Left ventricle myocardium superior (tissue), 1 donor: ENCODE measurements around the gene TRAK2. TPM values are rescaled to one million over a fixed set of nuclear protein-coding genes. Genes with fewer than 3 reads are reported as not detected.

ENCODE experiments used
- ATAC-seq: fragments of 200-7000 bp; cut with Tn5 transposase; one replicate; pipeline ENCODE4 v1.9.1; 2020; ENCODE audit warnings: mild to moderate bottlenecking, moderate library complexity
- DNase-seq: peaks from one replicate; pipeline ENCODE4 v3.0.0-alpha.2; 2020
- intact Hi-C: fragments of 100-400 bp; cut with micrococcal nuclease; formaldehyde crosslinking; loops from one replicate; pipeline ENCODE4 v1.11.0; 2022
- total RNA-seq: library from RNA; stranded (reverse); fragmentation: NEBNext Ultra II Directional; extraction: Animal tissue kit (Norgen Biotek cat#: 25700); gene quantifications from one replicate; pipeline ENCODE4 v1.2.1, GENCODE V29; 2021
- donor health status: DM: no; HTN: yes; CAD: no; lungs with severe emphysema.

TRAK2 gene
- total RNA-seq, 1 donor from 2014 or later: 202 TPM

DNA sequence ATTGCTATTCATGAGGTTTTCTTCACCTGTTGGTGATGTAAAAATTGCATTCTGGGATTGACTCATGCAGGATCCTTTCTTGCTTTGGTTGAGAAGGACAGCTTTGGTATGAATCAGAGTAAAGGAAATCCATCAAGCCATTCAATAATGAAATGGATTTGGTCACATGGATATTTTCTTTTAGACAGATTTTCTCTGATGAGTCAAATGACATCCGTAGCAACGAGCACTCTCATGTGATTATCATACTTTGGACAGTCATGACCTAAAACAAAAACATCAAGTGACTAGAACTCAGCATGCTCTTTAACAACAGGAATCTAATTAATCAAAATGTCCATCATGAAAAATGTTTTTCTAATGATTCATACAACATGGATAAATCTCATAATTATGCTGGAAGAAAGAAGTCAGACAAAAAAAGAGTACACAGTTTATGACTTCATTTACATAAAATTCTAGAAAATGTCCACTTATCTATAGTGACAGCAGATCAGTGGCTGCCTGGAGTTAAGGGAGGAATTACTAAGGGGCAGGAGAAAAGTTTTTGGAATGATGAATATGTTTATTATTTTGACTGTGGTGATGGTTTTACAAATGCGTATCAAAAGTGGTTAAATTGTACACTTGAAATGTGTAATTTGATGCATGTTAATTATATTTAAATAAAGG is 30.7 kb downstream of the TRAK2 start:
- intact Hi-C loops: no loop called here
- ATAC-seq (no peak), DNase-seq (no peak)

DNA sequence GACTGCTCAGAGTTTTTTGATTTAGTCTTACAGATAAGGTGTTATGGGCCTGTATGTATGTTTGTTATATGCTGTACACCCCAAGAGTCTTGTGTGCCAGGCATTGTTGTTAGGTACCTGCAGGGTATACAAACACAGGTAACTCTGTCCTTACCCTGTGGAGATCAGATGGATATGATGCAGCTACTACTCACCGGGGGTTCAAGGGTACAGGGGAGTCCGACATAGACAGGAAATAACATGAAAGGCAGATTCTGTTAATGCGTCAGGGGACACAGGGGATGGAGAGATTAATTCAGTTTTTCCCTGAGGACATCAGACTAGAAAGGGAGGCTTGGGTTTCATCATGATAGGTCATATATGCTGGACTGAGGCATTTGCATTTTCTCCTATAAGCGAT is 31.3 kb downstream of the TRAK2 start:
- intact Hi-C loops: no loop called here
- ATAC-seq: no peak
- no peak for DNase-seq

DNA sequence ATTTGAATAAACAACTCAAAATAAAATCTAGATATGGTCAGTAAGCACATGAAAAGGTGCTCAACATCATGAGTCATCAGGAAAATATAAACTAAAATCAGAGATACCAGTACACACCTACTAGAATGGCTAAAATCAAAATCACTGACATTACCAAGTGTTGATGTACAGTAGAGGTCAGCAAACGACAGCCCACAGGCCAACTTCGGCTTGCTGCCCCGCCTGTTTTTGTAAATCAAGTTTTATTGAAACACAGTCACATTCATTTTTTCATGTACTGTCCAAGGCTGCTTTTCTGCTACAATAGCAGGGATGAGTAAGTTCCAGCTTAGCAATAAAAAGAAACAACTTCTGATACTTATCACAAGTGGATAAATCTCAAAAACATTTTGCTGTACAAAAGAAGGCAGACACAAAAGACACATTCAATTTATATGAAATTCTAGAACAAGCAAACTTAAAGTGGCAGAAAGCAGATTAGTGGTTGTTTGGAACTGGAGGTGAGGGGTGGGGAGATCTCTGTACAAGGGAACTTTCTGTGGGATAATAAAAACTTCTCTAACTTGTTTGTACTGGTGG is 32.1 kb downstream of the TRAK2 start:
- ATAC-seq (peak; percentile 25), DNase-seq (no peak)
- intact Hi-C loops: no loop called here

DNA sequence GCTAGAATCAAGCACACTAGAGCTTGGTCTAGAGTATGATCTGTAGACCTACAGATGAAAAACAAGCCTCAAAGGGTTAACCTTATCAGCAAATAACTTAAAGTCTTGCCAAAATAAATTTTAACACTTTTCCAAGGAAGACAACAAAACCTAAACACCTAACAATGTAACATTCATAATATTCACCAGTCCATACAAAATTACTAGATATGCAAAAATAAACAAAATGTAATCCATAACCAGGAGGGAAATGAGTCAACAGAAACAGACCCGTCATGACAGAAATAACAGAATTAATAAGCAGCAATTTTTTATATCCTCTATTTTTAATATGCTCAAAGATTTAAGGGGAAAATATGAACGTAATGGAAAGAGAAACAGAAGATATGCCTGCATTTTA is 36.1 kb downstream of the TRAK2 start:
- DNase-seq (no peak), ATAC-seq (no peak)
- intact Hi-C loops: no loop called here

DNA sequence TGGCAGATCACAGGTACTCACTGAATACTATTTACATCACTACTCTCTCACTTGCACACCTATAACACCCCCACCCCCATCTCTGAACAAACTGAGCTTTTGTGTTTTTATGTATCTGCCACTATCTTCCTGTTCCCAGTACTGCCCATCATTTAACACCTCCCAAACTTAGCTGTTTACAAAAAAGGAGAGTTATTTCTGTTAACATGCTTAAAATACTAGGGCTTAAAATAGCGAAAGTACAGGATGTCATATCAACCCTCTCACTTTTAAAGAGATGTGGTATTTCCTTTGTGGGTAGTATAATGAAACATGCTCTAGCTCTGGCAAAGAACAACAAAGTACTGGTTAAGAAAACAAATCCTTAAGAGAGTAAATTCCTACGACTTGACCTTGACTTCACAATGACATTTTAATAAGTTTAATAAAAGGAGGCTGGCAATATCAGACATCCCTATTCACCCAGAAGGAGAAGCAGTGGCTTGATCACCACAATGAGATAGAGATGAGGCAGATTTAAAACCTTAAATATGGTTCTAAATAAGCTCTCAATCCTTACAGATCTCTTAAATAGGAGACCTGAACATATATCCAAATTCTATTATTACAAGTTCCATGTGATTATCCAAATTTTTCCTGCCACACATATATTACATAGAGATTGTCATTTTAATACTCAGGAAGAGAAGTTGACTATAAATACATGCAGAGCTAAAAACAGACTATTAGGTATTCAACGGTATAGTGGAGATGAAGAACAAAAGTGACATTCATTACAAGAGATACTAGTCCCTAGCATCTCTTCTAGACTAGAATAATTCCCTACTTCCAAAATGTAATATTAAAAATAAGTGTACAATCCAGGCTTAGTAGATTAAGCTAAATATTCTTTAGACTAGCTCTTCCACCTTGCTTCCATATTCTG is 36.9 kb downstream of the TRAK2 start:
- intact Hi-C loops: no loop called here
- no peak for DNase-seq
- ATAC-seq: peak; percentile 87

DNA sequence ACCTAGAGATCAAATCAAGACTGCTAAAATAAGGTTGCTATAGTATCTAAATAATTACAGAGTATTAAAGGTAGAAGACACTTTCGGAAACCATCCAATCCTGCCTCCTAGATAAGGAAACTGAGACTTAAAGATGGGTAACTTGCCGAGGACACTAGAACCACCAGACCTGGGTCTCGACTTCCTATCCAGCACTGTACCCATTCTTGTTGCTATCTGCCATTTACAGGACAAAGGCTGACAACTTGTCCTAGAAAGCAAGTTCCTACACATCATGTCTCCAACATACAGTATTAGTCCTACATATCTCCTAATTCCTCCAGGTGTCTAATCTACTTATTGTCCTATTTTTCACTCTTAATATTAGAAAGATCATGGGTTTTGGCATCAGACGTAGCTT is 37.7 kb downstream of the TRAK2 start:
- intact Hi-C loops: no loop called here
- peak; percentile 8 for ATAC-seq
- DNase-seq: no peak

DNA sequence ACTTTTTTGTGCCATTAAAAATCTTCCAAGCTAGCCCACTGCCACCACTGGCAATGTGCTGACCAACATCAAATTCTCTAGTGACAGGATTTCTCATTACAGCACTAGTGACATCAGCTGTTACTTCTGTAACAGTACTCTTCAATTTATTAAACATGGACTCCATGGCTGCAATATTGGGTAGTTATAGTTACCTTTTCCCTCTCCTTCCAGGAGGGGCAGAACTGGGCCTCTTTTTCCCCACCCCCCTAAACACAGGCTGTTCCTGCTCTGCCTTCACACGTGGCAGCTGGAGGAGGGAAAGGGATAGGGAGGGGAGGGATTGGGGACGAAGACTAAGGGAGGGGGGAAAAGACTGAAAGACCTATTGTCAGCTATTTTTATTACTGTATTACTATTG is 38.1 kb downstream of the TRAK2 start:
- peak; percentile 58 for ATAC-seq
- no peak for DNase-seq
- intact Hi-C loops: no loop called here

DNA sequence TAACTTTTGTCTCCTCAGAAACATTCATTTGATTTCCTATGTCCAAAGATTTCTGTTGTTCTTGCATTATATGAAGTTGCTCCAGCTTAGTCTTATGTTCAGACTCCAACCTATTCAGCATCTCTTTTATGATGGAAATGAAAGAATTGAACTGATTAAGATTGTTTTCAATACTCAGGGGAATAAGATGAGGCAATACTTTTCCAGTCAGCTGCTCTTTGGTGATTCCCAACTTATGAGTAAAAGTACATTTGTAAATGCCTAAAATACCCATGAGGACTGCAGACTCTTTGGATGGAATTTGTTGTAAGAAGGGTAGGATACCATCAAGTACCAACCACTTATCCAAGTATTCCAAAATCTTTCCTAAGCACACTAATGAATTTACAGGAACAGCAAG is 39.8 kb downstream of the TRAK2 start:
- no peak for DNase-seq
- intact Hi-C loops: no loop called here
- ATAC-seq: no peak

DNA sequence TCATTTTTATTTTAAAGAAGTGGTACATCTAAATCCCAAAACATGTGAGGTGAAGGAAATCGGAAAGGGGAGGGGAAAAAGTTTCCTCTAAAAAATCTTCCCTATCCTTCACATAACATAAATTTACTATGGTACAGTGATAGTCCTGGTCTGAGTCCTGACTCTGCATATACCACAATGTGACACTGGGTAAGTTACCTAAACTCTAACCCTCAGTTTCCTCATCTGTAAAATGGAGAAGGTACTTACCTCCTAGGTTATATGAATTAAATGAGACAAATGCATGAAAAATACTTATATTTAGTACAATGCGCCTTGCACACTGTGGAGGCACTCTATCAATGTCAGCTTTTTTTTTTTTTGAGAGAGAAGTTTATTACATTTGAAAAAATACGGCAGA is 42.3 kb downstream of the TRAK2 start:
- ATAC-seq (no peak), DNase-seq (no peak)
- intact Hi-C loops: no loop called here

DNA sequence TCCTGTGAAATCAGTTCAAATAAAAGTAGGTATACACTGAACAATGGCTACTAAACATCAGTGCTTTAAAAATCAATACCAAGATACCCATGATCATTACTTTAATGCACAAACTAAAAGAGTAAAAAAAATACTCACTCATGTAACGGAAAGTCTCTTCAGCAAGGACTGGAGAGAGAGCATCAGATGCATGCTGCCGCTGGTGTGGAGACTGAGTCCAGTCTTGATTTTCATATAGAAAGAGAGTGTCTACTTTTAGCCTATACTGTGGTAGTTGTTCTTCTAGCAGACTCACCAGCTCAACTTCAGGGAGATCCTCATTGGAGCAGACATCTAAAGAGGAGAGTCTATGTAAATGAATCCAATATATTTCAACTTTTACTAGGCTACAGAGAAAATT is 44.0 kb downstream of the TRAK2 start:
- peak; percentile 45 for ATAC-seq
- intact Hi-C loops: no loop called here
- DNase-seq: no peak

DNA sequence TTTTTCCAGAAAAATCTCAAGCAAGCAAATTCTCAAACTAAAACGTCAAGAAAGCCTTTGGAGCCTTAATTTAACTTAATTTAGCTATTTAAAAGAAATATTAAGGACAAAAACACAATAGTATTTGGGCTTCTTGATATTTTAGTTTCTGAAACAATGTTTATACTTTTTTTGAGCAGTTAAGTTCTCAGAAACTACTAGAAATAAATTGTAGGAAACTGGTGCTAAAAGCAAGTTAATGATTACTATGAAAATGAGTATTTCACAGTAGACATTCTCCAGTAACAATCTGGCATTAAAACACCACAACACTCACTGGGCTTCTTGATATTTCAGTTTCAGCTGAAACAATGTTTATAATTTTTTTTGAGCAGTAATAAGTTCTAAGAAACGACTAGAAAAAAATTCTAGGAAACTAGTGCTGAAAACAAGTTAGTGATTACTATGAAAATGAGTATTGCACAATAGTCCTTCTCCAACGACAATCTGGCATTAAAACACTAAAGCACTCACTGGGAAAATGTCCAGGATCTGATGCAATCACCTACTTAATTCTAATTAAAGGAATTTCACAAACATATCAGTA is 45.1 kb downstream of the TRAK2 start:
- DNase-seq (no peak), ATAC-seq (peak; percentile 53)
- intact Hi-C loops: no loop called here

DNA sequence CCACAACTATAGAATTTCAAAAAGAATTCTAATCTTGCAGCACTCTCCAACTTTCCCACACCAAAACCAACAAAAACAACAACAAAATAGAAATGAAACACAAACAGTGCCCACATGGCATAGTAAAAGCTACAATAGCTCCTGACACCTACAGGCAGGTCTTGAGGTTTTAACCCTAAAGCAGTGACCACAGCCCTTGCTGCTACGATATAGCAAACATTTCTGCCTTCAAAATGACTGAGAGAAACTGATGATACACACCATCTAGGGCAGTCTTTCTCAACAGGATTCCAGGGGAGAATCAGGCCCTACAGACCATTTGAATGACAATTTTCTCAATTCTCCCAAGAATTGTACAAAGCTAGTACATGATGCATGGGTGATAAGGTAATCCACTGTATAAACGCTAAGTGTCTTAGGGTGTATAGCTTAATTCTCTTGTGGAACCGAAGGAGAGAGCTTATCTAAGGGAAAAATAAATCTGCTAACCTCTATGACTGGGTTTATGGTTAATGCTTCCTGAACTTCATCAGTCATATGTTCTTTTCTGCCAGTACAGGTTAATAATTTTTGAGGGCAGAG is 46.5 kb downstream of the TRAK2 start:
- DNase-seq (no peak), ATAC-seq (peak; percentile 14)
- intact Hi-C loops: no loop called here

DNA sequence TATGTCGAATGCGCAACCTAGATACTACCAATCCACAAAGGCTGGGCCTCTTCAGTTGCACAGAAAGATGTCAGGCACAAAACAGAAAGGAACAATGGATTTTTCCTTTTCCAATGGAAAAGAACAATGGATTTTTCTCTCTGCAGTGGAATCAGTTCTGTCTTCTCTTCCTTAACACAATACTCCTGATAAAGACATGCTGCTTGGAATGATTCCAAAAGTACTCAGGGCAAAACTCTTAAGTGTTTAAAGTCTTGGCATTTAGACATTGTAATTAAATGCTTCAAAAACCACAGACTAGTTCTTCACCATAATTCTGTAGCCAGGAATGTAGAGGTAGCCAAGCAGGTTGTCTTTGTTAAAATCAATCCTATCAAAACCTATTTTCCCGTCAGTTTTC is 47.4 kb downstream of the TRAK2 start:
- DNase-seq: no peak
- intact Hi-C loops: no loop called here
- ATAC-seq: peak; percentile 9

DNA sequence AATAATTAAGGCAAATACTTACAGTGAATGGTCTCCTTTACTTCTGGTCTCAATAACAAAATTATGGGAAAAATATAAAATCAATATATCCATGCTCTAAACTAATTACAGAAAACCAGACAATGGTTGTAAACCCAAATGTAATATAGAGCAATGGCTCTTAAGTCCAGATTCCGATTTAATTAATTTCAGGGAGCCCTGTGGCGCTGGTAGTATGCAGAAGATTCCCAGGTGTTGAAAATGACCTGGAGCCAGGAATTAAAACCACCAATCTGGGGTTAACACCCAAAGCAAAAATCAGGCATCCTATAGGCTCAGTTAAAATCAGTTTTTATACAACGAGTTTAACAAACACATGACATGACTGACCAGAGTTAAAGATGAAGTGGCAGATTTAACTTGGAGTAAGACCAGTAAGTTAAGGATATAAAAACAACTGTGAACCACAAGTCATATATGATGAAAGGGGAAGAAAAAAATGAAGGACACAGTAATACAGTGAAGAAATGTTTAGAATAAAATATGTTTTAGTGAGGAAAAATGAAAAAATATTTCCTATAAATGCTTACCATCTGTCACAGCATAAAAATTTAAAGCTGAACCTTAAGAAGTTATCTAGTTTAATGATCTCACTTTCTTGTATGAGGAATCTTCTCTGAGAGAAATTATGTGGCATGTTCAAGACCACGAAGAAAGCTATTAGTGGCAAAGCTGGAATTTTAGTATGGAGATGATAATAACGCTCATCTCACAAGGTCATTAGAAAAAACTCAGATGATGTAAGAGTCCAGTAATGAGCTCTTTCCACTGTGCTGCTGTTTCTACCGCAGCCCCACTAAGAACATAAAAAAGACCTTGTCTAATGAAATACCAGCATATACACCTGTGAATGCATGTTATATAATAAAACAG is 48.4 kb downstream of the TRAK2 start:
- DNase-seq (no peak), ATAC-seq (peak; percentile 31)
- intact Hi-C loops: no loop called here

DNA sequence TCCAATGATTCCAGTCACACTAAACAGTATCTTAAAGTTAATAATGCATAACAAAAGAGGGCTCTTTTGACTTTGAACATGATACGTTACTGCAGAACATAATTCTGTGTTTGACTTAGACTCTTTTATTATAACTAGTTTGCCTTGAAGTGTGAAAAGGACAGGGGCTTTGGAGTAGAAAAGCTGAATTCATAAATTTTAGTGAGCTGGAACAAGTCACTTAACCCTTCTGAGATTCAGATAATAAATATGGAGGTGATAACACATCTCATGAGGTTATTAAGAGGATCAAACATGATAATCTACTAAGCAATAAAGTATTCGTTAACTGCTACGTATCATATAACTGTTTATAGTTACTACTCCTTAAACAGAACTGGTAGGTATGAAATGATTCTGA is 49.4 kb downstream of the TRAK2 start:
- intact Hi-C loops: no loop called here
- DNase-seq (no peak), ATAC-seq (no peak)

DNA sequence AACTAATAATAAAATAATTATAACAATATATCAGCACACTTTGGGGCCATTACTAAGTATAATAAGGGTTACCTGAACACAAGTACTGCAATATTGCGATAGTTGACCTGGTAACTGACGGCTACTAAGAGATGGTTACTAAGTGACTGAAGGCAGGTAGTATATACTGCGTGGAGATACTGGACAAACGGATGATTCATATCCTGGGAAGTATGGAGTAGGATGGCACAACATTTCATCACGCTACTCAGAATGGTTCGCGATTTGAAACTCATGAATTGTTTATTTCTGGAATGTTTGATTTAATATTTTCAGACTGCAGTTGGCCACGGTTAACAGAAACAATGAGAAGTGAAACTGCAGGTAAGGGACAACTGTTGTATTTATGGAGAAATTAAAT is 54.7 kb downstream of the TRAK2 start:
- DNase-seq: no peak
- intact Hi-C loops: loop anchor here (10.0 kb wide), 1 partner anchor 58 kb away; the partner anchor contains the start of genes STRADB and TRAK2
- ATAC-seq: no peak

DNA sequence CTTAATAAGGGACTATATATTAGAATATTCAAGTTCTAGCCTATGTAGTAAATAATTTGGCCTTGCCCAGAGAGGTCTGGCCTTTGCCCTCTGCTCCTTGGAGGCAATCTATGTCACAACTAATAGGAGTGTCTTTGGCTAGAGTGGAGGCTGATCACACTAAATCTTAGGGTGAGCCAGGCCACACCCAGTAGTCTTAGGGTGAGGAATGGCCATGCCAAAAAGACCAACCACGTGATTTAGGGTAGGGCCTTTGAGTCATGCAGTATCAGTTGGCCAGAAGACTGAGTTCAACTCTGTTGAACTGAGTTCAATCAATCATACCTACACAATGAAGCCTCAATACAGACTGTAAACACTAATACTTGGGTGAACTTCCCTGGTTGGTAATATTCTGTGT is 68.1 kb downstream of the TRAK2 start:
- no peak for ATAC-seq
- intact Hi-C loops: no loop called here
- no peak for DNase-seq

DNA sequence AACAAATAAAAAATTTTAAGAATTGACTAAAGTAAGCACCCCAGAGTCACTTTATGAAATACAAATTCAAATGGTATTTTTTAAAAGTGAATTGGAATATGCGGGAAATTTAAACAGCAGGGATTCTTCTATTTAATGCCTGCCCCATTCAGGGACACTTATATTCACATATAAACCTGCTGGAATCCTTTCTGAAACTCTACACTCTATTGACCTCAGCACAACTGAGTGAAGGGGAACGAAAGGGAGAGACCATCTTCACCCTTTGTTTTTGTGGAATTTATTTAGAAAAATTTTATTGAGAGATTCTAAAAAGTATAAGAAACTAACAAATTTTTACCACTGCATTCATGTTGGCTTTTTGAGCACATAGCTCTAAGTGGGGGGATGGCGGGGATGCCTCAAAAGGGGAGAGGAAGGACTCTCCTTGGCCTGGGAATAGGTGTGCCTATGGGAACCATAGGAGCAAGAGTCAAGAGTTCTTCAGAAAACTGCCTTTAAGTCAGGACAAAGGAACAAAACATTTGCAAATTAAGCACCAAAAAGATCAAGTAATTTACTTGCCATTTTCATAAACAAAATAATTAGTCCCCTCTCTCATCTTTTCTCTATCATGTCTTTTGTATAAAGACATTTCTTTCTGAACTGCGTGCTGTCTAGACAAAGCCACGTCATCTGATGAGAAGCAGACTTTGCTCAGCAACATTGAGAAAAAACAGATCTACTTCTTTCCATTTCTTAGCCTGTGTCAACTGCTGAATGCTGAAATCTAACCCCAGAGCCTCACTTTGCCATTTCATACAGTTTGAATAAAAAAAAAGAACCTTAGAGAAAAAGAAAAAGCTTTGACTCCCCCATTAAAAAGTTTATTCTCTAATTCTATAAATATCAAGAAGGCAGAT is 72.5 kb downstream of the TRAK2 start:
- DNase-seq (no peak), ATAC-seq (no peak)
- intact Hi-C loops: no loop called here
